Uterus (tissue), 2 donors: ENCODE measurements around the gene RAB4B.

Experiments
- POLR2A ChIP-seq, 2 donors: fragments of 450-650 bp; IDR thresholded peaks; one replicate each; pipeline ENCODE4 v1.6.1; 2016; ENCODE audit warnings: antibody characterized with exemption in 2 of 2, mild to moderate bottlenecking in 1 of 2, moderate library complexity in 1 of 2
- TF ChIP-seq, protein P1 (sequence below), 4 experiments: fragments of 200-600 bp in 2 of 4; fragments of 450-650 bp in 2 of 4; sonication (generic) in 2 of 4; IDR thresholded peaks; one replicate each; pipeline ENCODE4 v1.5.1; 2016 to 2019; ENCODE audit warnings: antibody characterized with exemption in 4 of 4, mild to moderate bottlenecking in 2 of 4, moderate library complexity in 1 of 4

DNA sequence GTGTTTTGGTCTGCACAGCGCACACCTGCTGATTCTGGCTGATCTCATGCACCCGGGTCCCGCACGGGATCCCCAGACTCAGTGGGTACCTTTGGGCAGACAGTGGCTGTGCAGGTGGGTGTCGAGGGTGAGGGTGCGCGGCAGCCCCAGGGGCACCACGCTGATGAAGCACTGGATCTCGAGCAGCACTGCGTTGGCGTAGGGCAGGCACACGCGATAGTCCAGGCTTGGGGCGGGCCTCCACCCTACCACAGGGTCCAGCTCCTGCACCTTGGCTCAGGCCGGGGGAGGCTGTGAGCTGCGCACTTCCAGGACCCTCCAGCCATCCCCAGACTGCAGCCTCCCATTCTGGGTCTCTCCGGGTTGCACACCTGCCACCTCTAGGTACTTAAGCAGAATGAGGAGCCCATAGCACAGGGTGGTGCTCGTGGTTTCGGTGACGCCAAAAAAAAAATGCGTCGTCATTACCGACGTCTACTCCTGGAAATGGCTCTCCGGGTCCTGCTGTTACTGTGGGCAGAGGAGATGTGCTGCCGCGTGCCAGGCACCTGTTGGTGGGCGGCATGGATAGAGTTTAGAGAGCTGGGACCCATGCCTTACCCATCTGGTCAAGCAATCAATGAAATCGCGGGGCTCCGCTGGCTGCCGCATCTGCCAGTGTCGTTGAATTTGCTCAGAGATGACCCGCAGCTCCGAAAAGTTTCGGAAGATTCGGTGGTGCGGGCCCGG is 31.5 kb downstream of the RAB4B start:
- TF ChIP-seq, protein P1, sequence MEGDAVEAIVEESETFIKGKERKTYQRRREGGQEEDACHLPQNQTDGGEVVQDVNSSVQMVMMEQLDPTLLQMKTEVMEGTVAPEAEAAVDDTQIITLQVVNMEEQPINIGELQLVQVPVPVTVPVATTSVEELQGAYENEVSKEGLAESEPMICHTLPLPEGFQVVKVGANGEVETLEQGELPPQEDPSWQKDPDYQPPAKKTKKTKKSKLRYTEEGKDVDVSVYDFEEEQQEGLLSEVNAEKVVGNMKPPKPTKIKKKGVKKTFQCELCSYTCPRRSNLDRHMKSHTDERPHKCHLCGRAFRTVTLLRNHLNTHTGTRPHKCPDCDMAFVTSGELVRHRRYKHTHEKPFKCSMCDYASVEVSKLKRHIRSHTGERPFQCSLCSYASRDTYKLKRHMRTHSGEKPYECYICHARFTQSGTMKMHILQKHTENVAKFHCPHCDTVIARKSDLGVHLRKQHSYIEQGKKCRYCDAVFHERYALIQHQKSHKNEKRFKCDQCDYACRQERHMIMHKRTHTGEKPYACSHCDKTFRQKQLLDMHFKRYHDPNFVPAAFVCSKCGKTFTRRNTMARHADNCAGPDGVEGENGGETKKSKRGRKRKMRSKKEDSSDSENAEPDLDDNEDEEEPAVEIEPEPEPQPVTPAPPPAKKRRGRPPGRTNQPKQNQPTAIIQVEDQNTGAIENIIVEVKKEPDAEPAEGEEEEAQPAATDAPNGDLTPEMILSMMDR (IDR thresholded peaks at IDR 0.05): no peak
- TF ChIP-seq POLR2A (IDR thresholded peaks at IDR 0.05): no peak
